Measurements from ENCODE around the gene GRB10.

Gene GRB10

GRCh38 chr7:50637725-50638643, 144.7 kb downstream of the GRB10 start:
- DNase-seq (ENCODE audit: low read depth in 2 of 2) = no peak

GRCh38 chr7:50634378-50634777, 148.3 kb downstream of the GRB10 start:
- DNase-seq (ENCODE audit: low read depth in 2 of 2) = no peak

GRCh38 chr7:50633414-50633710, 149.3 kb downstream of the GRB10 start:
- no peak for DNase-seq (ENCODE audit: low read depth in 2 of 2)

- DNase-seq (ENCODE audit: low read depth in 2 of 2) = peak; percentile 34 to 37
Observed at GRCh38 chr7:50632561-50633413, 149.9 kb downstream of the GRB10 start.

- DNase-seq (ENCODE audit: low read depth in 2 of 2) = no peak
Observed at GRCh38 chr7:50631639-50632038, 151.1 kb downstream of the GRB10 start.

- DNase-seq (ENCODE audit: low read depth in 2 of 2) = no peak
Observed at GRCh38 chr7:50631100-50631499, 151.6 kb downstream of the GRB10 start.

- no peak for DNase-seq (ENCODE audit: low read depth in 2 of 2)
Observed at GRCh38 chr7:50629238-50629901, 153.3 kb downstream of the GRB10 start.

GRCh38 chr7:50628434-50629084, 154.1 kb downstream of the GRB10 start:
- no peak for DNase-seq (ENCODE audit: low read depth in 2 of 2)

GRCh38 chr7:50627824-50628361, 154.8 kb downstream of the GRB10 start:
- DNase-seq (ENCODE audit: low read depth in 2 of 2) = no peak

- DNase-seq (ENCODE audit: low read depth in 2 of 2) = no peak
Observed at GRCh38 chr7:50626286-50626685, 156.4 kb downstream of the GRB10 start.

- no peak for DNase-seq (ENCODE audit: low read depth in 2 of 2)
Observed at GRCh38 chr7:50625360-50625759, 157.3 kb downstream of the GRB10 start.

- no peak for DNase-seq (ENCODE audit: low read depth in 2 of 2)
Observed at GRCh38 chr7:50622821-50623220, 159.9 kb downstream of the GRB10 start.

- no peak for DNase-seq (ENCODE audit: low read depth in 2 of 2)
Observed at GRCh38 chr7:50621973-50622490, 160.7 kb downstream of the GRB10 start.

GRCh38 chr7:50621206-50621605, 161.5 kb downstream of the GRB10 start:
- DNase-seq (ENCODE audit: low read depth in 2 of 2) = no peak

- no peak for DNase-seq (ENCODE audit: low read depth in 2 of 2)
Observed at GRCh38 chr7:50620433-50620832, 162.3 kb downstream of the GRB10 start.

- DNase-seq (ENCODE audit: low read depth in 2 of 2) = no peak
Observed at GRCh38 chr7:50619684-50620083, 163.0 kb downstream of the GRB10 start.

- DNase-seq (ENCODE audit: low read depth in 2 of 2) = no peak
Observed at GRCh38 chr7:50618281-50618680, 164.4 kb downstream of the GRB10 start.

GRCh38 chr7:50615519-50616080, 167.1 kb downstream of the GRB10 start:
- no peak for DNase-seq (ENCODE audit: low read depth in 2 of 2)

- DNase-seq (ENCODE audit: low read depth in 2 of 2) = no peak
Observed at GRCh38 chr7:50614721-50615518, 167.8 kb downstream of the GRB10 start.

- DNase-seq (ENCODE audit: low read depth in 2 of 2) = no peak
Observed at GRCh38 chr7:50613473-50613872, 169.2 kb downstream of the GRB10 start.
